Islet of Langerhans (tissue), 1 donor: ENCODE measurements around the gene CYSLTR2.

ENCODE experiments used
- FAIRE-seq: peaks from one replicate; lab custom pipeline; 2011; peaks lifted over from hg19 to GRCh38; lab: Jason Lieb, UNC

The CYSLTR2 gene, protein sequence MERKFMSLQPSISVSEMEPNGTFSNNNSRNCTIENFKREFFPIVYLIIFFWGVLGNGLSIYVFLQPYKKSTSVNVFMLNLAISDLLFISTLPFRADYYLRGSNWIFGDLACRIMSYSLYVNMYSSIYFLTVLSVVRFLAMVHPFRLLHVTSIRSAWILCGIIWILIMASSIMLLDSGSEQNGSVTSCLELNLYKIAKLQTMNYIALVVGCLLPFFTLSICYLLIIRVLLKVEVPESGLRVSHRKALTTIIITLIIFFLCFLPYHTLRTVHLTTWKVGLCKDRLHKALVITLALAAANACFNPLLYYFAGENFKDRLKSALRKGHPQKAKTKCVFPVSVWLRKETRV

GRCh38 chr13:48653472-48653939 is at the start of gene CYSLTR2:
Gene CYSLTR2, plus strand, starts transcription at chr13:48653929. Its CDS starts 52,889 bp downstream, at chr13:48706818.
- peak; percentile 75 for FAIRE-seq

DNA sequence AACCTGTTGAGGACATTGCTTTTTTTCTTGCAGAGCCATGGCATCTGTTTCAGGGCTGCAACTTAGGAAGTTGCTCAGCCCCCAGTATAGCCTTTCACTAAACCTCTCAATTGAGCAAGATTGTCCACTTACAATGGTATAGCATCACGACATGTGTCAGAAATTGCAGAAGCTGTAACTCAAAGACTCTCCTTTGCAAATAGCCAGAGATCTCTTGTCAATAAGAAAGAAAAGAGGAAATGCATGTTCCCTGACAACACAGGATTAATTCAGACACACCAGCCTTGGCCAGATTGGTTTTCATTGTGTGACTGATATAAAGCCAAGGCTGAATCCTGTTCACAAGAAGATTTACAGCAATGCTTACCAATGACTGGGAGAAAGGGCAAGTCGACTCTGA is 38.7 kb upstream of the CYSLTR2 start:
- no peak for FAIRE-seq

GRCh38 chr13:48618937-48619336 is 34.8 kb upstream of the CYSLTR2 start:
- no peak for FAIRE-seq

- FAIRE-seq, result no peak
Measured at GRCh38 chr13:48621056-48621455, 32.7 kb upstream of the CYSLTR2 start.

- FAIRE-seq, result no peak
Measured at GRCh38 chr13:48624016-48624415, 29.7 kb upstream of the CYSLTR2 start.

DNA sequence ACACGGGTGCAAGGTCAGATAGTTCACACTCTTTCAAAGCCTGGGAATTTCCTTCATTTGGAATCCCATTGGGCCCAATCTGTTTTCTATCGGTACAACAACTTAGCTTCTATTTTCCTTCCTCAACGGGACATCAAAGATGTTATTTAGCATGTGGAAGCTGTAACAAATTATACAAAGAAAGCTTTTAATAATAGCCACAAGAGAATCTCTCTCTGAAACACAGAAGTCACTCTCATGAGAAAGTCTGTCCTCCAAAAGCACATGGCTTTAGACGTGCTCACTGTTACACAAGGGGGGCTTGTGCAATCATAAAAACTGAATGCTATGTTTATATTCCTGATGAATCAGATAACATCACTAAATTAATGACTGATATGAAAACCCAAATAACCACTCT is 28.9 kb upstream of the CYSLTR2 start:
- FAIRE-seq, result no peak

DNA sequence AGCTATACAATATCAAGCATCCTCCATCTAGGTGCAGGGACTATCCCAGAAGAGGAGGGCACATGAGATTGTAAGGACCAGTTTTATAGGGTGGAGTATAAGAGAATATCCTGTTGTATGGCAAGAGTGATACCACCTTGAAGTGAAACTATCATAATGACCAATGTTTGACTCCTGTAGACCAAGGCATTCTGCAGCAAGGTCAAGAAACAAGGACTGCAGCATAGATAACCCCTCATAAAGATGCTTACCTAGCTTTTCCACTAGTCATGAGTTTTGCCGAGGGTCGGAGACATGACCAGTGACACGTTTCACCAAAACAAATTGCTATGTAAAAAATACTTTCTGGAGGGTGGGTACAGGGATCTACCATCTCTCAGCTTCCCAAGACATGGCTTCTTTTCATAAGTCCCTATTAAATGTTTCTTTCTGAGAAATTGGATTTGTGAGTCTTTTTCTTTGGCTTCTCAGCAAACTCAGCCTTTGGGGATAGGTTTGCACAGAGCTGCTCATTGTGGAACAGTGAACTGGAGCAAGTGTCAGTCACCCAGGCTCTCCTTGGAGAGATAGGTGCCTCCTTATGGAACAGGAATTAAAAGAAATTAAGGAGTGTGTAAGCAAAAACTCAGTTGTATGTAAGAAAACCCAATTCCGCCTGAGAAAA is 28.2 kb upstream of the CYSLTR2 start:
- FAIRE-seq, result no peak

DNA sequence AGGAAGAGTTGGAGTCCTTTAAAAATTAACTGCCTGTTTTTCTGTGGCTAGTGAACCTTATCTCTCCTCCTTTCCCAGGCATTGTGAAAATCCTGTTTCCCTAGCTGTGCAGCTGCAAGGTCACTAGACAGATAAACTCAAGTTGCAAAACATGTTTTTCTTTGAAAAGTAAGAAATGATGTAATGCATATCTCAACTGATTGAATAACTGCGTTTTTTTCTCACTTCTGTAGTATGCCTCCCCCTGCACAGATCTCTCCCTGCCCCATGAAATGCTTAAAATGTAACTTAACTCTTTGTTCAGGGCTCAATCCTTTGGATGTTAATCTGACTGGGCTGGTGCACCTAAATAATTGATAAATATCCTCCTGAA is 27.7 kb upstream of the CYSLTR2 start:
- FAIRE-seq, result no peak

GRCh38 chr13:48626726-48627451 is 26.8 kb upstream of the CYSLTR2 start:
- FAIRE-seq, result no peak

- FAIRE-seq, result no peak
Measured at GRCh38 chr13:48629277-48629676, 24.5 kb upstream of the CYSLTR2 start.

GRCh38 chr13:48630291-48630690 is 23.4 kb upstream of the CYSLTR2 start:
- no peak for FAIRE-seq

GRCh38 chr13:48630773-48631172 is 23.0 kb upstream of the CYSLTR2 start:
- FAIRE-seq, result no peak

GRCh38 chr13:48631441-48631840 is 22.3 kb upstream of the CYSLTR2 start:
- FAIRE-seq, result no peak

GRCh38 chr13:48633700-48634099 is 20.0 kb upstream of the CYSLTR2 start:
- no peak for FAIRE-seq

GRCh38 chr13:48634636-48635035 is 19.1 kb upstream of the CYSLTR2 start:
- no peak for FAIRE-seq

- peak; percentile 51 for FAIRE-seq
Measured at GRCh38 chr13:48635478-48635877, 18.3 kb upstream of the CYSLTR2 start.

GRCh38 chr13:48636550-48636949 is 17.2 kb upstream of the CYSLTR2 start:
- no peak for FAIRE-seq

- FAIRE-seq, result no peak
Measured at GRCh38 chr13:48637601-48638000, 16.1 kb upstream of the CYSLTR2 start.

DNA sequence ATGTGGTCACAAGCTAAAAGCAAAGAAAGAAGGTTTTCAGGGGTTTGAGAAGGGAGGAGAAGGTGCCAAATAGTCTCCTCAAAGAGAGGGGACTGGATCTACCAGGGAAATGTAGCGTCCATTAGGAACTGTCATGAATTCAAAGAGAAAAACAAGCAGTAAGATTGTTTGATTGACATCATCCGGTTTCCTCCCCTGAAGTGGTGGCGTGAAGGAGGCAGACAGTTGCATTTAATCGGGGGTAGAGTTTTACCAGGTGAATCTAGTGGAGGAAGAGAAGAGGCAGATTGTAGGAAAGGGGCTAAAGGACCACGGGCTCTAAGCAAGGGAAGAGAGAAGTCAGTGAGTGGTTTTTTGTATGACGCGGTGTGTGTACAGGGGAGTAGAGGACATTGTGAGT is 13.0 kb upstream of the CYSLTR2 start:
- no peak for FAIRE-seq

GRCh38 chr13:48641404-48641803 is 12.3 kb upstream of the CYSLTR2 start:
- no peak for FAIRE-seq

DNA sequence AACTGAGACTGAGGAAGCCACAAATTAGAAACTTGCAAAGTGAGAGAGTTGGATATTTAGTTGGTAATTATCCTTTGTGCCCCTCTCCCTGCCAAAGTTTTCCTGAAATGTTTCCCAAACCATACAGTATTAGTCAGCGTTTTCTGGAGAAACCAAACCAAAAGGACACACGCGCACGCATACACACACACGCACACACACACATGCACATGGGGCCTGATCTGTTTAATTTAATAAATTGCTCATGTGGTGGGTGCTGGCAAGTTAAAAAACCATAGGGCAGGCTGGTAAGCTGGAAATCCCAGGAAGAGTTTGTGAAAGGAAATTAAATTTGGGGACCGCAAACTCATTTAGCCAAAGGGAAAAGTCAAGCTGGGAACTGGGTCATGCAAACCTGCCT is 11.7 kb upstream of the CYSLTR2 start:
- FAIRE-seq, result no peak

- no peak for FAIRE-seq
Measured at GRCh38 chr13:48643159-48643558, 10.6 kb upstream of the CYSLTR2 start.

DNA sequence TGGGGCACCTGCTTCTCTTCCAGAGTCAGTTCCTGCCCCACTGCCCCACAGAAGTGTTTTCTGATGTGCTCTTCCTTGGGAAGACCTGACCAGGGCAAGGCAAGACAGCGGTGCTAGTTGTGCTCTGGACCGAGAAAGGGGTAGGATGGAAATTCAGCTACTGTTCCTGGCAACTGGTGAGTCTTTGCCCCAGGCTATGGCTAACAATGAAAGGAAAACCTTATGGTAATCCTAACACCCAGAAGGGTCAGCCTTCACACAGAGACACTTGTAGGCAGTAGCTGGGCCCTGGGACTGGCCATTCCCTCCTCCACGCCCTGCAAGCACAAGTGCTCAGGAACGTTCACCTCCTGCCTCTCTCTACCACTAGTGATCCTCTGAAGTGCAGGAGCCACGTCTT is 9.6 kb upstream of the CYSLTR2 start:
- no peak for FAIRE-seq
